Choroid plexus epithelial cell (primary cell): ENCODE measurements around the gene RNF207.

Source experiments
- DNase-seq: peaks from one replicate; pipeline ENCODE4 v3.0.0-alpha.2; 2010; ENCODE audit warnings: low read depth
- H3K4me3 ChIP-seq: 2 replicates; pipeline ENCODE4 v1.5.1; 2011; ENCODE audit warnings: low read depth, mild to moderate bottlenecking, control low read depth, low read length, moderate library complexity
- TF ChIP-seq, protein P1 (sequence below): conservative IDR thresholded peaks from 2 replicates; pipeline ENCODE4 v1.5.1; 2011; ENCODE audit warnings: low read depth, mild to moderate bottlenecking, control low read depth, inconsistent platforms, low read length, moderate library complexity

Gene RNF207

GRCh38 chr1:6163191-6163972 is 42.5 kb upstream of the RNF207 start:
- H3K4me3 ChIP-seq: no peak overlapping the region
- TF ChIP-seq, protein P1, sequence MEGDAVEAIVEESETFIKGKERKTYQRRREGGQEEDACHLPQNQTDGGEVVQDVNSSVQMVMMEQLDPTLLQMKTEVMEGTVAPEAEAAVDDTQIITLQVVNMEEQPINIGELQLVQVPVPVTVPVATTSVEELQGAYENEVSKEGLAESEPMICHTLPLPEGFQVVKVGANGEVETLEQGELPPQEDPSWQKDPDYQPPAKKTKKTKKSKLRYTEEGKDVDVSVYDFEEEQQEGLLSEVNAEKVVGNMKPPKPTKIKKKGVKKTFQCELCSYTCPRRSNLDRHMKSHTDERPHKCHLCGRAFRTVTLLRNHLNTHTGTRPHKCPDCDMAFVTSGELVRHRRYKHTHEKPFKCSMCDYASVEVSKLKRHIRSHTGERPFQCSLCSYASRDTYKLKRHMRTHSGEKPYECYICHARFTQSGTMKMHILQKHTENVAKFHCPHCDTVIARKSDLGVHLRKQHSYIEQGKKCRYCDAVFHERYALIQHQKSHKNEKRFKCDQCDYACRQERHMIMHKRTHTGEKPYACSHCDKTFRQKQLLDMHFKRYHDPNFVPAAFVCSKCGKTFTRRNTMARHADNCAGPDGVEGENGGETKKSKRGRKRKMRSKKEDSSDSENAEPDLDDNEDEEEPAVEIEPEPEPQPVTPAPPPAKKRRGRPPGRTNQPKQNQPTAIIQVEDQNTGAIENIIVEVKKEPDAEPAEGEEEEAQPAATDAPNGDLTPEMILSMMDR: no peak
- DNase-seq: no peak

GRCh38 chr1:6163973-6164617 is 41.8 kb upstream of the RNF207 start:
- TF ChIP-seq, protein P1: no peak
- H3K4me3 ChIP-seq: no peak overlapping the region
- no peak for DNase-seq

GRCh38 chr1:6165027-6165426 is 40.9 kb upstream of the RNF207 start:
- no peak for DNase-seq
- TF ChIP-seq, protein P1: no peak
- no peak overlapping the region for H3K4me3 ChIP-seq

DNA sequence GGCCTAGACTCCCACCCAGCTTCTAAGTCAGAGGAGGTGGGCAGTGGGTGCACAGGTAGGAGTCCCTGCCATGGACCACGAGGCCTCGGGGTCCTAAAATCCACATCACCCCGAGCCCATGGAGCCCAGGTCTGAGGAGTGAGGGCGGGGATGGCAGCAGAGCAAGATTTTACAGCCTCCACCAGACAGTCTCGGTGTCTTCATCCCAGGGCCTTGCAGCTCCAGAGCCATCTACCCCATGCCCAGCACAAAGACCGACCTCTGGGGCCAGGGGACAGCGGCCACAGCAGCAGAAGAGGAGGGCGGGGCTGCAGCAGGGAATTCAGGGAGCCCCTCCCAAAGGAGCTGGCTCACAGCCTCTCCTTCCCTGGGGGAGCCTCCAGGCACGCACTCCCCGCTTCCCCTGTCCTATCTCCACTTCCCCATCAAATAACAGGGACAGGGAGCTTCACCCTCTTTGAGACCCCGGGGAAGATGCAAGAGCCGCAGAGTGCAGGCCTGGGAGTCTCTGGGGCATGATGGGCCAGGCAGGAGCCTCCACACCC is 40.4 kb upstream of the RNF207 start:
- DNase-seq: no peak
- TF ChIP-seq, protein P1: no peak
- no peak overlapping the region for H3K4me3 ChIP-seq

- TF ChIP-seq, protein P1: no peak
Observed at GRCh38 chr1:6166221-6166620, 39.7 kb upstream of the RNF207 start.

DNA sequence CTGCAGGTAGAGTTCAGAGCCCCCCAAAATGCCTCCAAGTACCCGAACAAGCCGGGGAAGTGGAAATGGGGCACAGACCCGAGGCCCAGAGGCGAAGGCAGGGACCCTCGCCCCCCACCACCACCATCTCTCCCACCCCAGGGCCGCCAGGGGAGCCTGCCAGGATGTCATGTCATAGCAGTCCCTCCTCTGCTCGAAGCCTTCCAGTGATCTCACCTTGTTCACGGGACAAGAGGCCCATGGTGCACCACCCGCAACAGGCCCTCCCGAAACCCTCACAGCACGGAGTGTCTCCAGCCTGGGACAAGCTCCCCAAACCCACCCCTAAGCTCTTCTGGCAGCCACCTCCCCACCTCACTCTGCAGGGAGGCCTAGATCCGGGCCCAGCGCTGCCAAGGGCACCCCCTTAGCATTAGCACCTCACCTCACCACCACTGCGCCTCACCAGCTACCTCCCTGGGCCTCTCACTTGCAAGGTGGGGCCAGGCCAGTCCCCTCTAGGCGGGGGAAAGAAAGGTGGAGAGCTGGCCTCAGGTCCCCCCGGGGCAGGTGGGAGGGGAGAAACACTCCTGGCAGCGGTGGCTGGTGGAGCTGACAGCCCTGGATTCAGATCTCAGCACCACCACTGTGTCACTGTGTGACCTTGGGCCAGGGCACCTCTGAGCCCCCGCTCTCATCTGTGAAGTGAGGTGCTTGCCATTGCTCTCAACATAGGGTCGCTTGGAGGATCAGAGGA is 39.1 kb upstream of the RNF207 start:
- no peak overlapping the region for H3K4me3 ChIP-seq
- TF ChIP-seq, protein P1: no peak

More at GRCh38 chr1:6166221-6166620, 39.7 kb upstream of the RNF207 start:
- DNase-seq: no peak
- no peak overlapping the region for H3K4me3 ChIP-seq

More for the DNA sequence above, 39.1 kb upstream of the RNF207 start:
- DNase-seq: no peak
